GM12891 (cell line): Measurements from ENCODE around the gene PILRA.

ENCODE experiments used
- POLR2A ChIP-seq: IDR thresholded peaks from 2 replicates; pipeline ENCODE4 v1.6.1; 2011; ENCODE audit warnings: low read depth, low read length, control low read depth
- POLR2AphosphoS5 ChIP-seq: IDR thresholded peaks from 2 replicates; pipeline ENCODE4 v1.6.1; 2011; ENCODE audit warnings: low read depth, low read length, control low read depth

GRCh38 chr7:100433592-100434296 lies 60.5 kb downstream of the PILRA start:
- peak; percentile 28; the same call in 1 of the 2 replicates for TF ChIP-seq POLR2A
- no peak for TF ChIP-seq POLR2AphosphoS5
